Measurements from ENCODE around the gene PRKG1.
"Not testable (repeated sequence)": the region's sequence is repeated elsewhere in the genome, so short reads cannot be mapped to it uniquely, and the experiment has no call there.

Gene PRKG1

GRCh38 chr10:51178634-51179033 is 104.3 kb downstream of the PRKG1 start:
- no peak for DNase-seq

GRCh38 chr10:51180141-51180540 is 105.9 kb downstream of the PRKG1 start:
- no peak for DNase-seq

DNA sequence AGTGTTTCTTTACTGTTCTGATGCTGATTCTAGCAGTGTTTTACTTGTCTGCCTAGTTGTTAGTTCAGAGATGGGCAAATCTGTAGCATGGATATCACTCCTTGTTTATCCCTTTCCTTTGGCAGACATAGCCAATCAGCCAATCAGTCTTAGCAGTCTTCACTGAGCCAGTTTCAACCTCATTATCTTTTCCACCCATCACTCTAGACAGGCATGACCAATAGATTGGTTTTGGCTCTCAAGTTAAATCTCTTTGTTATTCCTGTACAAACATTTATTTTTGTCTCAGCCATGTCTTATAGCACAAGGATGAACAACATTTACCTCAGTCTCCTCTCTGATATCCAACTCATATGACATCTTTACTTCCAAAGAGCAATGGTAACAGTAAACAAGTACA is 109.5 kb downstream of the PRKG1 start:
- DNase-seq = no peak

GRCh38 chr10:51186361-51186760 is 112.1 kb downstream of the PRKG1 start:
- DNase-seq = no peak

DNA sequence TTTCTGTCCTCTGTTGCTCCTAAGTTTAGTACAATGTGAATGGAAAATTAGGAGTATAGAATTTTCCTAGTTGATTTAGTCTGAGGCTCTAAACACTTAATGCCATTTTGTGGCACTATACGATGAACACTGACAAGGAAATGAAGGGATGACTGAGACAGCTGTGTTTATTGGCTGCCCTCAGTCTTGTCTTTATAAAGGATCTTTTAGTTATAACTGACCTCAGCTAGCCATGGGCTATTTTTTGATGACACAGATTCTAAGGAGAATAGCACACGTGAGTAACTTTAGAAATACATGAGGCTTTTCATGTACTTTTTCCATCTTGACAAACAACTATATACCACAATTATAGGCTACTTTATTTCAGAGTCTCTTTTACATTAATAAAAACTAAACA is 113.7 kb downstream of the PRKG1 start:
- no peak for DNase-seq

- DNase-seq = no peak
Measured at GRCh38 chr10:51188866-51189265, 114.6 kb downstream of the PRKG1 start.

DNA sequence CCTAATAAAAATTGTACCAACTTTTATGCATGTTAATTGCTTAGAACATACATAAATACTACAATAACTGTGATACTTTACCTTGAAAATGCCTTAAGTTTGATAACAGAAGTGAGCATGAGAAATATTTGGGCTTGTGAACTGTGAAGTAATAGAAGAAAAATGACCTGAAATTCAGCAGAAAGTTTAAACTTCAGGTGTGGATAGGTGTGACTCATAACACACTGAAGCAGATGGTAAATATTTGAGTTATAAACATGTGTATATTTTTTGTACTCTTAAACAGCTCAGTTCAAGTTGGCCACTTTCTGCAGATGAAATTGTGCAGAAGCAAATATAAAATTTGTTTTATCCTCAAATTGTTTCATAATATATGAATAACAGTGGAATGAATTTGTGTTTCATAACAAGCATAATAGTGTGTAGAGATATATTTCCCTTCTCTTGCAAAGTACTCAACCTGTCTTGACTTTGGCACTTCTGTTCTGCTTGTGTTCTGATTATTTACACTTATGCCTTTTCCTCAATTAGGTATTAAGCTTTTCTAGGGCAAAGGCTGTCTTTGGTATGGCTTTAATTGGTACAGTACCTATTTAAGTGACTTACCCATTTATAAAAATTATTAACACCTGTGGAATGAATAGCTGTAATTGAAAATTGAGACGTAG is 122.4 kb downstream of the PRKG1 start:
- DNase-seq = no peak

DNA sequence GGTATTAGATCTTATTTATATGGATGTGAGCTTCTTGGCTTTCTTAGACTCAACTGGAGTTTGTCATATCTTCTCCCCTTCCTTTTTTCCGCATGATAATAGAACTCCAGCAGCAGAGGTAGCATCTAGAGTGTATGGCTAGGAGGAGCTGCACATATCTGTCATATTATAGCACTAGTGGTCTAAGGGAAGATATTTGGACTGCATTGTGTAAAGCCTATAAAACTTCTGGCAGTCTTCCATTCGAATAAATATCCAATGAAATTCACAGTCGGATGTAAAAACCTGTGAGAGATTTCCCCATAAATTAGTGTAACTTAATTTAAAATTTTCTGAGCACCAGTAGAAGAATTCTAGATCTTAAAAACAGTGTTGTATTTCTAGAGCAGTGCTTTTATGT is 123.9 kb downstream of the PRKG1 start:
- DNase-seq = no peak

- DNase-seq = no peak
Measured at GRCh38 chr10:51201947-51202346, 127.7 kb downstream of the PRKG1 start.

- no peak for DNase-seq
Measured at GRCh38 chr10:51203359-51203758, 129.1 kb downstream of the PRKG1 start.

DNA sequence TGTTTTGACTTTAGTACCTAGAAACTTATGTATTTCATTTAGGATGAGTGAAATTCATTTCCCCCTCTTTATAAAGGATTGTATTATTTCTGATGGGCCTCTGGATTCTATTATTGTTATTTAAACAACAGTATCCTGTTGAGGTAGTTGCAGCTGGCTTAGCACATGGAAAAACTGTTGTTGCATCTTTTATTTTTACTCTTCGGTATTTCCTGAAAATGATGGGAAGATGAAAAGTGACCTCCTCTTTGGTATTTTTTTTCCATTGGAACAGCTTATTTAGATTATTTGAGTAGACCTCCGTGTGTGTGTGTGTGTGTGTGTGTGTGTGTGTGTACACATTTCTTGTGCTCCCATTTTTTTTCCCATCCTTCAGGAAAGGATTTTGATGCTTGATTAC is 129.8 kb downstream of the PRKG1 start:
- DNase-seq = no peak

- no peak for DNase-seq
Measured at GRCh38 chr10:51204701-51205100, 130.4 kb downstream of the PRKG1 start.

- DNase-seq = no peak
Measured at GRCh38 chr10:51206500-51206899, 132.2 kb downstream of the PRKG1 start.

DNA sequence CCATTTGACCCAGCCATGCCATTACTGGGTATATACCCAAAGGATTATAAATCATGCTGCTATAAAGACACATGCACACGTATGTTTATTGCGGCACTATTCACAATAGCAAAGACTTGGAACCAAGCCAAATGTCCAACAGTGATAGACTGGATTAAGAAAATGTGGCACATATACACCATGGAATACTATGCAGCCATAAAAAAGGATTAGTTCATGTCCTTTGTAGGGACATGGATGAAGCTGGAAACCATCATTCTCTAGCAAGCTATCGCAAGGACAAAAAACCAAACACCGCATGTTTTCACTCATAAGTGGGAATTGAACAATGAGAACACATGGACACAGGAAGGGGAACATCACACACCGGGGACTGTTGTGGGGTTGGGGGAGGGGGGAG is 138.7 kb downstream of the PRKG1 start:
- DNase-seq = not testable (repeated sequence)

- no peak for DNase-seq
Measured at GRCh38 chr10:51214207-51215196, 140.2 kb downstream of the PRKG1 start.

DNA sequence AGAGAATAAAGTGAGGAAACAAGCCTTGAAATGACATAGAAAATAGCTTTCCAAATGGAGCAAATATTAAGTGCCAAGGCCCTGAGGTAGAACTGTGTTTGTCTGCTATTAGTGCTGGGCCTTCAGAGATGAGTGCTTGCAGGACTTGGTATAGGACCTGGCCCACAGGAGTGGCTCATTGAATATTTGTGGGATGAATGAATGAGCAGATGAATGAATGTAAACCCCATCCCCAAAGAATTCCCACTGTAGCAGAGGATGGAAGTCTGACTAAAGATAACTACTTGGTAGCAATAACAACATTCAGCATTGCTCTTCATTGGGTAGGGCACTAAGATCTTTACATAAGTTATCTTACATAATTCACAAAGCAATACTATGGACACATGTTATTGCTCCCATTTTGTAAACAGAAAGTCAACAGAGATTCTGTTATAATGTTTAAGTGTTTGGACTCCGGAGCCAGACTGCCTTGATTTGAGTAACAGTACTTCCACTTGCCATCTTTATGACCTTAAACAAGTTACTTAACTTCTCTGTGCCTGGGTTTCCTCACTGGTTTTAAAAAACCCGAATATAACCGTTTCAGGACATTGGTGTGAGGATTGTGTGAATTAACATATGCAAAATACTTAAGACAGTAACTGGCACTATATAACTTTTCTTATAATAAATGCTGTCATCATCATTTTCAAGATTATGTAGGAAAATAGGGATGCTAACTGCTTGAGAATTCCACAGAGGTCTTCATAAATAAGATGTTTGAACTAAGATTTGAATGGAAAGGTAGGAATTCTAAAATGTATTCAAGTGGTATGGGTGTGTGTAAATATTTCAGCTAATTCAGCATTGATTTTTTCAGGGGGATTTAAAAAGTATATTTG is 141.9 kb downstream of the PRKG1 start:
- no peak for DNase-seq

DNA sequence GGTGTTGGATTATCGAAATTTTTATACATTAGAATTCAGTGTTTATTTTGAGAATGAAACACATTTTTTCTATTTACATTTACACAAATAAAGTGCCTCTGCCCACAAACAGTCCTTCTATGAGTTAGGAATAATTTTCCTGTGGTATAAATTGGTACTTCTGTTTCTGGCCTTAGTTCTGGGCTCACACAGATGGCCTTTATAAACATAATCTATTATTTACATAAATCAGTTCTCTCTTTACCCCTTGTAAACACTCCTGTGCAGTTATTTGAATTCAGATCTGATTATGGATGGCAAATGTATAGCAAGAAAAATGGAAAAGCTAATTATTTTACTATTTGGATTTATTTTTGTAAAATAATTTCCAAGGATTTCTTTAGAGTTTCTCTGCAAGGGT is 143.2 kb downstream of the PRKG1 start:
- DNase-seq = no peak

GRCh38 chr10:51224671-51225161 is 150.4 kb downstream of the PRKG1 start:
- DNase-seq = no peak

DNA sequence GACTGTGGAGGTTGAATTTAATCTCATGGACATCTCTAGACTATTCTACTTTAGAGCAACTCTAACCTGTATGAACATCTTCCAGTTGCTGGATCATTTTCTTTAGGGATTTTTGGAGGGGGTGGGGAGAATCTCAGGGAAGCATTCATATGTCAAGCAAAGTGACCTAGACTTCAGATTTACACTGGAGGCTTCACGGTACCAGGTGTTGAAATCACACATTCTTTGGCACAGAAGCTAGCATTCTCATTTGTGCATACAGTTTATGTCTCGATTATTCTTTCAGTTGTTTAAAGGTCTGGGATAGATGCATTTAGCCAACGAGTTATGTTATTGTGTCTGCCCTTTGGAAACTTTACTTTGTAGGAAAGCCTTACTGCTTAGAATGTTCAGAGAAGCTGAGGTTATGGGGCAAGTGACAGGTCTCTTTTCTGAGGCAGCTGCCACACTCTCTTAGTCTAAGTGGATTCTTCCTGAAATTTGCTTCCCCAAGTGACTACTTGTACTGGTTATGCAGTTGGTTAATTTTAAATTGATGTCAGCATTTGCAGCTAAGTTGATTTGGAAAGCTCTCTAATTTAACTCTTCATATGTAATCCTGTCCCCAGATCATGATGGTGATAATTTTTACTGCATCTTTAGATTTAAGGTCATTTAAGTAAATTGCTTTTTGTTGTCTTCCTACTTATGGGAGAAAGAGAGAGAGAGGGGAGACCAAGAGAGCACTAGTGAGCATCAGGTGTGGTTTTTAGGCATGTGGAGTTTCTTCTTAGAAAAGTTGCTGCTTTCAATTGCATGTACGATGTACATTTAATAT is 153.8 kb downstream of the PRKG1 start:
- DNase-seq = no peak

GRCh38 chr10:51228714-51229100 is 154.4 kb downstream of the PRKG1 start:
- DNase-seq = no peak

- DNase-seq = no peak
Measured at GRCh38 chr10:51230887-51231585, 156.7 kb downstream of the PRKG1 start.
